Astrocyte (in vitro differentiated cells and primary cell): ENCODE measurements around the gene ZNF618. TPM values are rescaled to one million over a fixed set of nuclear protein-coding genes. Genes with fewer than 3 reads are reported as not detected.
"Not testable (repeated sequence)": the region's sequence is repeated elsewhere in the genome, so short reads cannot be mapped to it uniquely, and the experiment has no call there.

ENCODE experiments used
- DNase-seq: peaks from one replicate; pipeline ENCODE4 v3.0.0-alpha.2; 2010; ENCODE audit warnings: low read depth
- FAIRE-seq: peaks from 2 replicates; lab custom pipeline; 2011; peaks lifted over from hg19 to GRCh38; lab: Jason Lieb, UNC
- H2AFZ ChIP-seq: 2 replicates; pipeline ENCODE4 v1.6.0; 2012; ENCODE audit warnings: low read depth, low read length, inconsistent platforms
- H3K27ac ChIP-seq: 2 replicates; pipeline ENCODE4 v1.5.1; 2011; ENCODE audit warnings: low read depth, low read length, inconsistent platforms
- H3K27me3 ChIP-seq: 2 replicates; pipeline ENCODE4 v1.6.0; 2011; ENCODE audit warnings: low read length, inconsistent platforms; ENCODE audit not compliant: insufficient read depth
- H3K36me3 ChIP-seq: 2 replicates; pipeline ENCODE4 v1.5.1; 2011; ENCODE audit warnings: low read length, inconsistent platforms; ENCODE audit not compliant: insufficient read depth
- H3K4me1 ChIP-seq: 2 replicates; pipeline ENCODE4 v1.5.1; 2011; ENCODE audit warnings: low read length, inconsistent platforms; ENCODE audit not compliant: insufficient read depth
- H3K4me2 ChIP-seq: 2 replicates; pipeline ENCODE4 v1.6.0; 2012; ENCODE audit warnings: low read length, inconsistent platforms
- H3K4me3 ChIP-seq: 2 replicates; pipeline ENCODE4 v1.5.1; 2011; ENCODE audit warnings: low read depth, mild to moderate bottlenecking, low read length, inconsistent platforms; ENCODE audit not compliant: insufficient read depth
- H3K79me2 ChIP-seq: 2 replicates; pipeline ENCODE4 v1.6.0; 2012; ENCODE audit warnings: mild to moderate bottlenecking, low read length, inconsistent platforms; ENCODE audit not compliant: insufficient read depth
- H3K9ac ChIP-seq: 2 replicates; pipeline ENCODE4 v1.6.0; 2012; ENCODE audit warnings: mild to moderate bottlenecking, low read length, inconsistent platforms
- H3K9me3 ChIP-seq: 2 replicates; pipeline ENCODE4 v1.5.1; 2012; ENCODE audit warnings: low read depth, mild to moderate bottlenecking, low read length, inconsistent platforms; ENCODE audit not compliant: insufficient read depth
- H4K20me1 ChIP-seq: 2 replicates; pipeline ENCODE4 v1.6.0; 2012; ENCODE audit warnings: low read length, inconsistent platforms; ENCODE audit not compliant: insufficient read depth
- H3K27ac Mint-ChIP-seq: one replicate; pipeline ENCODE4 v1.8.0; 2021; ENCODE audit warnings: mild to moderate bottlenecking, mixed read lengths; ENCODE audit not compliant: unreplicated experiment
- H3K27me3 Mint-ChIP-seq: one replicate; pipeline ENCODE4 v1.8.0; 2021; ENCODE audit warnings: low read depth, mixed read lengths; ENCODE audit not compliant: unreplicated experiment
- H3K36me3 Mint-ChIP-seq: one replicate; pipeline ENCODE4 v1.8.0; 2021; ENCODE audit warnings: low read depth, mixed read lengths; ENCODE audit not compliant: unreplicated experiment
- H3K4me1 Mint-ChIP-seq: one replicate; pipeline ENCODE4 v1.8.0; 2021; ENCODE audit warnings: low read depth, mixed read lengths; ENCODE audit not compliant: unreplicated experiment
- H3K4me3 Mint-ChIP-seq: one replicate; pipeline ENCODE4 v1.8.0; 2021; ENCODE audit warnings: mild to moderate bottlenecking, moderate library complexity, mixed read lengths; ENCODE audit not compliant: unreplicated experiment
- H3K9me3 Mint-ChIP-seq: one replicate; pipeline ENCODE4 v1.8.0; 2021; ENCODE audit warnings: mild to moderate bottlenecking, mixed read lengths; ENCODE audit not compliant: unreplicated experiment
- EZH2 ChIP-seq: IDR thresholded peaks from 2 replicates; pipeline ENCODE4 v1.6.1; 2012; ENCODE audit warnings: mild to moderate bottlenecking, low read length, inconsistent platforms; ENCODE audit not compliant: insufficient read depth
- total RNA-seq: library from RNA; stranded (reverse); gene quantifications from 2 replicates; pipeline ENCODE4 v1.2.1, GENCODE V29; 2021
- TF ChIP-seq, protein P1 (sequence below): IDR thresholded peaks from 2 replicates; pipeline ENCODE4 v1.5.1; 2011; ENCODE audit warnings: low read depth, mild to moderate bottlenecking, inconsistent platforms, low read length, moderate library complexity; ENCODE audit not compliant: insufficient read depth

ZNF618 gene
- total RNA-seq, 1 donor from 2014 or later = 30.1 TPM

DNA sequence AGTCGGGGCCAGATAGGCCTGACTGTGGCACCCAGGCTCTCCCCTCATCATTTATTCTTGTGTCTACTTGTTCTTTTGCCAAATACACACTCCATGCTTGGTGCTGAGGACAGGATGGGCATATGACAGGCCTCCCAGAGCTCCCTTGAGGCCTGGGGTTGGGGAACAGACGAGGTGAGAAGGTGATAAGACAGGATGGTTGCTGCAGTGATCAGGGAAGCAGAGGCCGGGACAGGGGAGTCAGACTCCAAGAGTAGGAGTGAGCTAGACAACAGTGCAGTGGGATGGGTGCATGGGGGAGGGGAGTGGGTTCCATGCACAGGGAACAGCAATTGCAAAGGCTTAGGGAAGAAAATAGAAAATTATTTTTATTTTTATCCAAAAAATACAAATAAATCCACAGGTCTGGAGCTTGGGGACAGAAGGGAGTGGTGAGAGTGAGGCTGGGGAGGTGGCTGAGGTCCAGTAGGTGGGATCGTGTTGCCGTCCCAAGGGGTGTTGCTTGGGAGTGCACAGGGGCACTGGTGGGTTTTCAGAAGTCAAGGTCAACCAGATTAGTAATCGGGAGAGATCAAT lies 205.4 kb downstream of the ZNF618 start:
- H3K27ac Mint-ChIP-seq = peak overlapping the region; percentile 31
- FAIRE-seq = no peak
- no peaks in the 10 kb centered on the region for H3K36me3 Mint-ChIP-seq

GRCh38 chr9:114082017-114082762 lies 206.1 kb downstream of the ZNF618 start:
- Mint-ChIP-seq H3K9me3 (peaks cover 2% of the 10 kb centered on the region), H3K36me3 (no peaks in the 10 kb centered on the region), H3K4me3 (no peak overlapping the region), H3K27me3 (peaks cover 34% of the 10 kb centered on the region), H3K4me1 (no peaks in the 10 kb centered on the region), H3K27ac (no peak overlapping the region)
- no peaks in the 10 kb centered on the region for H3K36me3 ChIP-seq
- H3K9me3 ChIP-seq = peaks cover 7% of the 10 kb centered on the region
- no peak overlapping the region for H3K27ac ChIP-seq
- DNase-seq (peak; percentile 60), FAIRE-seq (peak; percentile 89)
- no peaks in the 10 kb centered on the region for H3K79me2 ChIP-seq
- peaks cover 3% of the 10 kb centered on the region for H3K27me3 ChIP-seq
- no peak overlapping the region for H3K4me3 ChIP-seq
- no peak overlapping the region for H3K4me2 ChIP-seq
- no peaks in the 10 kb centered on the region for H4K20me1 ChIP-seq
- no peaks in the 10 kb centered on the region for H3K4me1 ChIP-seq
- TF ChIP-seq, protein P1, sequence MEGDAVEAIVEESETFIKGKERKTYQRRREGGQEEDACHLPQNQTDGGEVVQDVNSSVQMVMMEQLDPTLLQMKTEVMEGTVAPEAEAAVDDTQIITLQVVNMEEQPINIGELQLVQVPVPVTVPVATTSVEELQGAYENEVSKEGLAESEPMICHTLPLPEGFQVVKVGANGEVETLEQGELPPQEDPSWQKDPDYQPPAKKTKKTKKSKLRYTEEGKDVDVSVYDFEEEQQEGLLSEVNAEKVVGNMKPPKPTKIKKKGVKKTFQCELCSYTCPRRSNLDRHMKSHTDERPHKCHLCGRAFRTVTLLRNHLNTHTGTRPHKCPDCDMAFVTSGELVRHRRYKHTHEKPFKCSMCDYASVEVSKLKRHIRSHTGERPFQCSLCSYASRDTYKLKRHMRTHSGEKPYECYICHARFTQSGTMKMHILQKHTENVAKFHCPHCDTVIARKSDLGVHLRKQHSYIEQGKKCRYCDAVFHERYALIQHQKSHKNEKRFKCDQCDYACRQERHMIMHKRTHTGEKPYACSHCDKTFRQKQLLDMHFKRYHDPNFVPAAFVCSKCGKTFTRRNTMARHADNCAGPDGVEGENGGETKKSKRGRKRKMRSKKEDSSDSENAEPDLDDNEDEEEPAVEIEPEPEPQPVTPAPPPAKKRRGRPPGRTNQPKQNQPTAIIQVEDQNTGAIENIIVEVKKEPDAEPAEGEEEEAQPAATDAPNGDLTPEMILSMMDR = peak; percentile 93
- no peak for TF ChIP-seq EZH2
- no peak overlapping the region for H2AFZ ChIP-seq
- no peak overlapping the region for H3K9ac ChIP-seq

More for the DNA sequence above, 205.4 kb downstream of the ZNF618 start:
- Histone ChIP-seq H3K27me3 (peaks cover 7% of the 10 kb centered on the region), H3K9me3 (peaks cover 7% of the 10 kb centered on the region), H2AFZ (no peak overlapping the region), H4K20me1 (no peaks in the 10 kb centered on the region), H3K9ac (no peak overlapping the region), H3K4me2 (no peak overlapping the region), H3K79me2 (no peaks in the 10 kb centered on the region), H3K27ac (no peak overlapping the region), H3K4me3 (no peak overlapping the region), H3K36me3 (no peaks in the 10 kb centered on the region), H3K4me1 (no peaks in the 10 kb centered on the region)
- Mint-ChIP-seq H3K9me3 (peaks cover 2% of the 10 kb centered on the region), H3K27me3 (peaks cover 37% of the 10 kb centered on the region), H3K4me3 (no peak overlapping the region), H3K4me1 (no peaks in the 10 kb centered on the region)
- DNase-seq = no peak
- no peak for TF ChIP-seq EZH2
- TF ChIP-seq, protein P1 = no peak

DNA sequence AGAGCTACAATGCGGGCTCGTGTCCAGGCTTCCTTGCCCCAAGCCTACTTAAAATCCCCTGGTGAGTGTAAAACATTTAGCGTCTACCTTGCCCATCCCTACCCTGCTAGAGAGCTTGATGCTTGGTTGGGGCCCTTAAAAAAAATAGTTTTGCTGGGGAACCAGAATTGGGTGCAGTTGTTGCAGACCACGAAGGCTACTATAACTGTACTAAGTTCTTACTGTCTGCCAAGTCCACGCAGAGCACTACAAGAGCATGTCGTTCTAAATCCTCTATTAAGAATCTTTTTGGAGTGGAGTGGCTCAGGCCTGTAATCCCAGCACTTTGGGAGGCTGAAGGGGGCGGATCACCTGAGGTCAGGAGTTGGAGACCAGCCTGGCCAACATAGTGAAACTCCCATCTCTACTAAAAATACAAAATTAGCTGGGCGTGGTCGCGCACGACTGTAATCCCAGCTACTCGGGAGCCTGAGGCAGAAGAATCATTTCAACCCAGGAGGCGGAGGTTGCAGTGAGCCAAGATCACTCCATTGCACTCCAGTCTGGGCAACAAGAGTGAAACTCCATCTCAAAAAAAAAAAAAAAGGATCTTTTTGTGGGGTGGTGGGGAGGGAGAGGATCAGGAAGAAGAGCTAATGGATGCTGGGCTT lies 206.8 kb downstream of the ZNF618 start:
- H3K9me3 Mint-ChIP-seq, DNase-seq, H3K27me3 ChIP-seq, H3K9ac ChIP-seq, H3K4me2 ChIP-seq, H3K4me1 ChIP-seq, H3K36me3 Mint-ChIP-seq, H3K4me3 ChIP-seq, H3K36me3 ChIP-seq, H3K4me3 Mint-ChIP-seq, H4K20me1 ChIP-seq, H3K79me2 ChIP-seq, H3K9me3 ChIP-seq, H3K27ac ChIP-seq, H2AFZ ChIP-seq, H3K27ac Mint-ChIP-seq, FAIRE-seq, H3K4me1 Mint-ChIP-seq: not testable (repeated sequence)
- H3K27me3 Mint-ChIP-seq = peaks cover 35% of the 10 kb centered on the region
